Ishikawa (cell line): ENCODE results near the gene KYNU.

ENCODE experiments used
- CEBPB ChIP-seq: IDR thresholded peaks from 2 replicates; pipeline ENCODE4 v1.6.1; 2012
- CREB1 ChIP-seq: IDR thresholded peaks from 2 replicates; pipeline ENCODE4 v1.6.1; 2012; ENCODE audit warnings: low read depth
- EGR1 ChIP-seq: IDR thresholded peaks from 2 replicates; pipeline ENCODE4 v1.6.1; 2012
- EP300 ChIP-seq: IDR thresholded peaks from 2 replicates; pipeline ENCODE4 v1.6.1; 2012; ENCODE audit warnings: borderline replicate concordance
- FOXM1 ChIP-seq: IDR thresholded peaks from 2 replicates; pipeline ENCODE4 v1.6.1; 2012; ENCODE audit warnings: low read depth, borderline replicate concordance
- MAX ChIP-seq: IDR thresholded peaks from 2 replicates; pipeline ENCODE4 v1.6.1; 2012
- NFIC ChIP-seq: IDR thresholded peaks from 2 replicates; pipeline ENCODE4 v1.6.1; 2012
- RAD21 ChIP-seq: IDR thresholded peaks from 2 replicates; pipeline ENCODE4 v1.6.1; 2012; ENCODE audit warnings: low read depth
- REST ChIP-seq: IDR thresholded peaks from 2 replicates; pipeline ENCODE4 v1.6.1; 2012; ENCODE audit warnings: low read depth, mild to moderate bottlenecking
- TAF1 ChIP-seq: IDR thresholded peaks from 2 replicates; pipeline ENCODE4 v1.6.1; 2012; ENCODE audit warnings: low read depth, mild to moderate bottlenecking
- TCF12 ChIP-seq: IDR thresholded peaks from 2 replicates; pipeline ENCODE4 v1.6.1; 2012; ENCODE audit warnings: low read depth
- TEAD4 ChIP-seq: IDR thresholded peaks from 2 replicates; pipeline ENCODE4 v1.6.1; 2012
- USF1 ChIP-seq: IDR thresholded peaks from 2 replicates; pipeline ENCODE4 v1.6.1; 2012
- YY1 ChIP-seq: IDR thresholded peaks from 2 replicates; pipeline ENCODE4 v1.6.1; 2012; ENCODE audit warnings: low read depth
- ZBTB7A ChIP-seq: IDR thresholded peaks from 2 replicates; pipeline ENCODE4 v1.6.1; 2012; ENCODE audit warnings: low read depth

The KYNU gene

GRCh38 chr2:142973822-142974207, 96.4 kb downstream of the KYNU start:
- TF ChIP-seq CEBPB (no peak), EP300 (no peak), MAX (no peak), NFIC (no peak), EGR1 (no peak), TEAD4 (no peak), REST (no peak), RAD21 (no peak), TAF1 (no peak)

- TF ChIP-seq CEBPB (no peak), TAF1 (no peak), FOXM1 (no peak), TCF12 (no peak), CREB1 (no peak), TEAD4 (no peak), YY1 (no peak), USF1 (no peak), REST (no peak), MAX (no peak), EP300 (no peak), EGR1 (no peak), RAD21 (no peak), NFIC (no peak)
Observed at GRCh38 chr2:142974288-142975024, 97.0 kb downstream of the KYNU start.

- no peak for TF ChIP-seq RAD21
- TF ChIP-seq NFIC, result no peak
- no peak for TF ChIP-seq ZBTB7A
- no peak for TF ChIP-seq TEAD4
- TF ChIP-seq TAF1, result no peak
- no peak for TF ChIP-seq CEBPB
- no peak for TF ChIP-seq FOXM1
- TF ChIP-seq EGR1, result no peak
- TF ChIP-seq EP300, result no peak
- no peak for TF ChIP-seq CREB1
- no peak for TF ChIP-seq MAX
- TF ChIP-seq USF1, result no peak
- TF ChIP-seq REST, result no peak
- TF ChIP-seq YY1, result no peak
- no peak for TF ChIP-seq TCF12
Observed at GRCh38 chr2:142975239-142975638, 97.8 kb downstream of the KYNU start.

- TF ChIP-seq RAD21 (peak; percentile 65), FOXM1 (no peak)
Observed at GRCh38 chr2:142980246-142981068, 103.0 kb downstream of the KYNU start.
